HTR-8/SVneo (cell line): ENCODE data around the gene RAN.
"Not testable (repeated sequence)": the region's sequence is repeated elsewhere in the genome, so short reads cannot be mapped to it uniquely, and the experiment has no call there.

Experiments
- DNase-seq: peaks from one replicate; pipeline ENCODE4 v3.0.0; 2011; ENCODE audit warnings: low spot score, mixed read lengths; ENCODE audit not compliant: insufficient read length
- FAIRE-seq: peaks from 2 replicates; lab custom pipeline; 2011; peaks lifted over from hg19 to GRCh38; lab: Jason Lieb, UNC

The RAN gene

DNA sequence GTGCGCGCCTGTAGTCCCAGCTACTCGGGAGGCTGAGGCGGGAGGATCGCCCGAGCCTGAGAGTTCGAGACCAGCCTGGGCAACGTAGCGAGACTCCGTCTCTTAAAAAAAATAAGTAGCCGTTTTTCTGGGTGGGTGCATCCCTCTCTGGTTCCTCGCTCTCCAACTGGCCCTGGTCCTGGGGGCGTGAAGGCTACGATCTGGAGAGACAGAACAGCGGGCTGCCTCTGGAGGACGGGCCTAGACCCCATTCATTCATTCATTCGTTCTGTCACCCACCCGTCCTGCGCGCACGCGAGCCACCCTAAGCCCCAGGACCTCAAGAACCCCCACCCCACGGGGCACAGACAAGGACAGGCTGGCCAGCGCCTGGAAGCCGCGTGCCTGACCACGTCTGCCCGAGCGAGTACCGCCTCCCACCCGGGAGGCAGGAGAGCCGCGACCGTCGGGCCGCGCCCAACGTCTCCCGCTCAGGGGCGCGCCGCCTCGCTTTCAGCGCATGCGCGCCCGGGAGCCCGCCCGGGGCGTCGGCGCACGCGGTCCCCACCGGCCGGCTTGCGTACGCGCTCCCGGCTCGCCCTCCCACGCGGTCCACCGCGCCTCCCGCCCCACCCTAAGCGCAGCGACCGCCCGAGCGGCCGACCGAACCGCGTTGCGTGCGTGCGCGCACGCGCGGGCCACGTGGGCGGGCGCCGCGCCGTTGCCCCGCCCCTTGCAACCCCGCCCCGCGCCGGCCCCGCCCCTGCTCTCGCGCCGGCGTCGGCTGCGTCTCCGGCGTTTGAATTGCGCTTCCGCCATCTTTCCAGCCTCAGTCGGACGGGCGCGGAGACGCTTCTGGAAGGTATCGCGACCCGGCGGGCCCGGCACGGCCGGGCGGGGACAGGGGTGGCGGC is at the start of gene RAN:
Gene RAN, plus strand, starts transcription at position 781 of the 893 bp plus-strand sequence. CDS start 528 bp downstream, outside the sequence.
- FAIRE-seq, result peak; percentile 44
- peak; percentile 95 for DNase-seq

DNA sequence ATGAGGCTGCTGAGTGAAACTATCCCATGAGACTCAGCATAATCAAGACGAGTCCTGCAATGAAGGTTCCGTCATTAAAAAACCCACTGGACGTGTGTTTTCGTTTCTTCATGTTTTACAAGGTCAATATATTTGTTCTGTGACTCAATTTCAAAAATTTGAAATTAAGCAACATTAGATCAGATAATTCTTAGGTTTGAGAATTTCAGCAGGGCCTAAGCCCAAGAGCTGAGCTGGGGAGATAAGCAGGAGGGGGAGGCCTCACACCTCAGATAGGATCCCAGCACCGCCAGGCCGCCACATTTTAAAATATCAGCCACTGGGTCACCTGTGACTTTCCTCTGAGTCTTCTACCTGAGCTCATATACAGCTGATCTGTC is 46.1 kb upstream of the RAN start:
- DNase-seq (no peak), FAIRE-seq (no peak)

DNA sequence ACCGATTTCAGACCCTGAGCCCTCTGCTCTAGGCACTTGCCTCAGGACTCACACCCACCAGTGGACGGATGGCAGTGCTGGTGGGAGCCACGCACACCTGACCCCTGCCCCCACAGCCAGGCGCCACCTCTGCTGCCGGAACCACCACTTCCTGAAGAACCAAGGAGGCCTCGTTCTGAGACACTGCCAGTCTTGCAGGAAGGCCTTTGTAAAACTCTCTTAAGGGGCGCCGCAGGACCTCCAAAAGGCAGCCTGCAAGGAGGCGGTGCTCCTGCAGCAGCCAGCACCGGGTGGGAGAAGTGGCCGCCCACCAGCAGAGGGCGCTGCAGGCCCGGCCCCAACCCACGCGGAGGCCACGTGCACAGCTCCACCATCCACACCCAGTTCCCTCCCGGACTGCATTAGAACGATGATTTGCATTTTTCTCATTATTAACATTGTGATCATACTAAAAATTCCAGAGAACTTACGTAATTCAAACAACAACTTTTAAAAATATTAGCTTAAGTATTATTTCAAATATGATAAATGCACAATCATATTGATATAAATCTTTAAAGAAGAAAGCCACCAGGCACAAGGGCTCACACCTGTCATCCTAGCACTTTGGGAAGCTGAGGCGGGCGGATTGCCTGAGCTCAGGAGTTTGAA is 45.6 kb upstream of the RAN start:
- FAIRE-seq (no peak), DNase-seq (peak; percentile 58)

DNA sequence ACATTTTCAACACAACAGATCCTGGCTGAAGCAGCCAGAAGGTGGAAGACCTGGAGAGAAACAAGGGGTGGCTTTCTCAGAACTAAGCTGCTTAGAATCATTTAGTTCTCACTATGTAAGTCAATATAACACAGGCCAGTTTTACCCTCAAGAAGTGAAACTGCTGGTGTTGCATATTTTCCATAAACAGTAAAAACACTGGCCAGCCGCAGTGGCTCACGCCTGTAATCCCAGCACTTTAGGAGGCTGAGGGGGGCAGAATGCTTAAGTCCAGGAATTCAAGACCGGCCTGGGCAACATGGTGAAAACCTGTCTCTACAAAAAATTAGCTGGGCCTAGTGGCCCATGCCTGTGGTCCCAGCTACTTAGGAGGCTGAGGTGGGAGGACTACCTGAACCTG is 44.4 kb upstream of the RAN start:
- DNase-seq (no peak), FAIRE-seq (no peak)

DNA sequence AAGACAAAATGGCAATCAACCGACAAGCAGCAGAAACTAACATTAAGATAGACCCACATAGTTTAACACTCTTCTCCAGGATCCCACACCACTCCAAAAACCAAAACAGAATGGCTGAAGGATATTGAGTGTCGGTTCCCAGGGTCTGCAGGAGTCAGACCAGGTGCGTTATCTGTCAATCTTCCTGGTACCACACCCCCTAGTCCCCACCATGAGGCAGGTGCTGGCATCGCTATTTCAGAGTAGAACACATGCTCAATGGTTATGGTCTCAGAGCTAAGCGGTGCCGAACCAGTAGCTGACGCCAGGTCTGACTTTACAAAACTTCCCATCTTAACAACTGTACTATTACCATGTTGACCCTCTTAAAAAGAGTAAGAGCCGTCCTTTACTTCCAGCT is 43.0 kb upstream of the RAN start:
- DNase-seq, result no peak
- no peak for FAIRE-seq

DNA sequence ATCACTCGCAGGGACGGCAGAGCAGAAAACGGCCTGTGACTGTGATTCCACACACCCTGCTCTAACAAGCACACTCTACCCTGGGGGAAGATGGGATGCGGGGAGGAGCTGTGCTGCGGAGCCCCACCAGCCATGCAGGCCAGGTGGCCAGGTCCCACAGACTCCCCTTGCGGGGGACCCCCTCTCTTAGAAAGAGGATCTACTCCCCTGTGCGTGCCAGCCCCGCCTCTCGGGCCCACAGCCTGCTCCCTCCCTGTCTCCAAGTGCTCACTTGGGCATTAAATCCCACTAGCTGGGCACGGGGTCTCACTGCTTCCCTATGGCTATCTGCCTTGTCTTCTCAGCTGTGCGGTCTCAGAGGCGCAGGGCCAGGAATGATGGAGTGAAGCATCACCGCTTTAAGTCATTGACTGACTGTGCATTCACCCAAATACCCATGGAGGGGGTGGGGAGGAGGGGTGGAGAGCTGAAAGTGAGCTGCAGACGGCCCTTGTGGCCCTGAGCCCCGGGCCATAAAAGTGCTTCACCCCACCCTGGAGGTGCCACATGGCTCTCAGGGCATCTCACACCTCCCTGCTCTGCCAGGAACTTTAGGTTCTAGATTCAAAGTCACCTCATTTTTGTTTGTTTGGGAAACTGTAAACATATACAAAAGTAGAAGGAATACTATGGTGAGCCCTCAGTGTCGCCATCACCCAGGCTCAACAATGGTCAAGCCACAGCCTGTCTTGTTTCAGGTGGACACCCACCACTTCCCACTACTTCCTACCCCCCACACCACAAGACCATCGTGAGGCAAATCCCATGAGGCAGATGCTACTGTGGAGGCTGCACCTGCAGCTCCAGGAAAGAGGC is 42.2 kb upstream of the RAN start:
- FAIRE-seq, result no peak

DNA sequence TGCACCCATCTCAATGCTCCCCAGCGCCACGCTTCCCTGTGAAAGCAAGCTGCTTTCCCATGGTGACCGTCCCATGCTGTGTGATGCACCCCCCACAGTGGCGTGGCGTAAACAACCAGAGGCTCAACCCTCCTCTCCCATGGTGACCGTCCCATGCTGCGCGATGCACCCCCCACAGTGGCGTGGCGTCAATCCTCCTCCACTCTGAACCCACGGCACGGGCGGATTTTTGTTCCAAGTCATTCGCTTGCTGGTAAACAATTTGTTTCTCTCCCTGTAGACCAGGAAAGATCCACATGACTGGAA is 41.7 kb upstream of the RAN start:
- DNase-seq, result no peak
- FAIRE-seq, result no peak

More for the DNA sequence above, 42.2 kb upstream of the RAN start:
- no peak for DNase-seq

DNA sequence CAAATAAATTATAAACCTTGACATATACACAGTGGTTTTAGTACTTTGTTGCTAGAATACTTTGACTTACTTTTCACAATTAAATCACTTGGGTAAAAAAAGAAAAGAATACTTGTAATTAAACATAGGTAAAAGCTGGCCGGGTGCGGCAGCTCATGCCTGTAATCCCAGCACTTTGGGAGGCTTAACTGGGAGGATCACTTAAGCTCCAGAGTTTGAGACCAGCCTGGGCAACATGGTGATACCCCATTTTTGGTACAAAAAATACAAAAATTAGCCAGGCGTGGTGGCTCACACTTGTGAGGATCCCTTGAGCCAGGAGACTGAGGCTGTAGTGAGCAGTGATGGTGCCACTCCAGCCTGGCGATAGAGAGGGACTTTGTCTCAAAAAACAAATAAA is 40.6 kb upstream of the RAN start:
- DNase-seq, result no peak
- FAIRE-seq, result no peak

DNA sequence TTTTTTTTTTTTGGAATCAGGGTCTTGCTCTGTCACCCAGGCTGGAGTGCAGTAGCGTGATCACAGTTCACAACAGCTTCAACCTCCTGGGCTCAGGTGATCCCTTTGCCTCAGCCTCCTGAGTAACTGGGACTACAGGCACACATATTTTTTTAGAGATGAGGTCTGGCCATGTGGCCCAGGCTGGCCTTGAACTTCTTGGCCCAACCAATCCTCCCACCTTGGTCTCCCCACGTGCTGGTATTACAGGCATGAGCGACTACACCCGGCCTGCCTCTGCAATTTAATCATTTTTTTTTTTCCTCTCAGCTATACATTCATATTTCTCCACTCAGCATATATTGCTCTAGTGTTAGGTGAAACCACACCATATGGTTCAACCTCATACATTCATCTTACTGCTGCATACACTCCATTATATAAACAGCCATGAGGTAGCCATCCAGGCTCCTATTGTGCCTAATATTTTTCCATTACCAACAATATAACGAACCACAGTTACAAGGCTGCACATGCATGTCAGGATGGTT is 39.9 kb upstream of the RAN start:
- DNase-seq (no peak), FAIRE-seq (no peak)

DNA sequence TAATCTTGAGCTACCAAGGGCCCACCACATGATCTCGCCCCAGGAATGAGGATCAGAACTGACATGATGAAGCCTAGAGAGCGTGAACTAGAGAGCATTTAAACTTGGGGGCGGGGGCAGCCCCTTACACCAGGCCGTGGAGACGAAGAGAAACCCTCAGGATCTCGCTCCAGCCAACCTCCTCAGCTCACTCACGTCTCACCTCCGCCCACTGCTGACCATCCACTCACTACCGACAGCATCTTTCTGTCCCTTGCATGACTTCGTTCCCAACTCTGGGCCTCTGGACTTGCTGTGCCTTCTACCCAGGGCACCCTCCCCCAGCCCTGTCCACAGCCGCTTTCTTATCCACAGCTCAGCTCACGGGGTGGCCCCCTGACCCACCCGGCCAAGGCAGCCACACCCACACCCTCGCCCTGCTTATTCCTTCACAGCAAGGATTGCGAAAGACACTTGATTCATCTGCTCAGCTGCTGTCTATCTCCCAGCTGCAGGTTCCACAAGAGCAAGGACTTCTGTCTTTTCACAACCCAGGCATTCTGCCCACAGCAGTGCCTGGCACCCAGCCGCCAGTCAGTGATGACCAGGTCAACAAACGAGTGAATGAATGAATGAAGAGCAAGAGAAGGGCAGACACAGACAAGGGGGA is 39.2 kb upstream of the RAN start:
- no peak for FAIRE-seq

DNA sequence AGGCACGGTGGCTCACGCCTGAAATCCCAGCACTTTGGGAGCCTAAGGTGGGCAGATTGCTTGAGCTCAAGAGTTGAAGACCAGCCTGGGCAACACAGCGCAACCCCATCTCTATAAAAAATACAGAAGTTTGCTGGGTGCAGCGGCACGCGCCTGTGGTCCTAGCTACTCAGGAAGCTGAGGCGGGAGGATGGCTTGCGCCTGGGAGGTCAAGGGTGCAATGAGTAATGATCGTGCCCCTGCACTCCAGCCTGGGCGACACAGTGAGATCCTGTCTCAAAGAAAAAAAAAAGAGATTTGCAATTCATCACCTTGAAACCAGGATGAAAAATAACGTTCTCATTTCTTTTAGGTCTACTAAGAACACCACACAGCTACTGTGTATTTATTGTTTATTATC is 36.9 kb upstream of the RAN start:
- FAIRE-seq (no peak), DNase-seq (no peak)

More for the DNA sequence above, 39.2 kb upstream of the RAN start:
- peak; percentile 52 for DNase-seq

DNA sequence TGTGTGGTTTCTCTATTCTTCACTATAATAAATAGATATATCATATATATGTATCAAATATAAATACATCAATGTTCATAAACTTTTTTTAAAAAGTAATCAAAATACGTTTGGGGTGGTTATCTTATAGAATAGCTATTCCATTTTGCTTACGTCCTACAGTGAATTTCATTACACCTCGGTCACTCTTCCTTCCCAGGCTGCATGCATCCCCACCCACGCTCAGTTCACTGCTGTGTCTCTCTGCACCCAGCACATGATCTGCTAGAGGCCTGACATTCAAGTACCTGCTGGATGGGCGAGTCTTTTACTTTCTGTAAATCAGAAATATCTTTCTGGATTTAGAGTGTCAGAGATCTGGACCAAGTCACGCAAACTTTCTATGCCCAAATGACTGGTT is 36.4 kb upstream of the RAN start:
- FAIRE-seq (no peak), DNase-seq (no peak)

DNA sequence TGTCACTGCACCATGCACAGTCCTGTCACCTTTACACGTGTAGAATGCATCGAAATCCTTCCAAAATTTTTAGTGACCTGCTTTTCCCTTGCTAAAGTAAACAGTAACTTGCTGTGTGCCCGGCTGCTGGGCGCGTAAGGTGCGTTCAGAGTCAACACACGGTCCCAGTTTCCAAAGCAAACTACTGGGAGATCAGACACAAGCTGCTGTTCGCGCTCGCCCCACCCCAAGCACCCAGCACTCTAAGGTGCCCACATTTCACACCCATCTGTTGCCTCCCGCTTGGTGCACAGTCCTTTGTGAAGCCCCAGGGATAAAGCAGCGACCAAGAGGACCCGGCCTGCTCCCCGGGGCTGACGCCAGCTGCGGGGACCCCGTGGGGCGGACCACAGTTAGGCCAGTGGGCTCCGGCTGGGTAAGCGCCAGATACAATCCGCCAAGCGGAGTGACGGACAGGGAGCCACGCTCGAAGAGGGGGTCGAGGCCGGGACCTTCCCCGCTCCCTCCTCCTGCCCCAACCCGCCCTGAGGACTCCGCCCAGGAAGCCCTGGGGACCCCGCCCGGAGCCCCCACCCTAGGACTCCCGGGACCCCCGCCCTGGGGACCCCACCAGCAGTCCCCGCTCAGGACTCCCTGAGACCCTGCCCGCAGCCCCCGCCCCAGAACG is 33.4 kb upstream of the RAN start:
- FAIRE-seq, result no peak
- DNase-seq, result no peak

DNA sequence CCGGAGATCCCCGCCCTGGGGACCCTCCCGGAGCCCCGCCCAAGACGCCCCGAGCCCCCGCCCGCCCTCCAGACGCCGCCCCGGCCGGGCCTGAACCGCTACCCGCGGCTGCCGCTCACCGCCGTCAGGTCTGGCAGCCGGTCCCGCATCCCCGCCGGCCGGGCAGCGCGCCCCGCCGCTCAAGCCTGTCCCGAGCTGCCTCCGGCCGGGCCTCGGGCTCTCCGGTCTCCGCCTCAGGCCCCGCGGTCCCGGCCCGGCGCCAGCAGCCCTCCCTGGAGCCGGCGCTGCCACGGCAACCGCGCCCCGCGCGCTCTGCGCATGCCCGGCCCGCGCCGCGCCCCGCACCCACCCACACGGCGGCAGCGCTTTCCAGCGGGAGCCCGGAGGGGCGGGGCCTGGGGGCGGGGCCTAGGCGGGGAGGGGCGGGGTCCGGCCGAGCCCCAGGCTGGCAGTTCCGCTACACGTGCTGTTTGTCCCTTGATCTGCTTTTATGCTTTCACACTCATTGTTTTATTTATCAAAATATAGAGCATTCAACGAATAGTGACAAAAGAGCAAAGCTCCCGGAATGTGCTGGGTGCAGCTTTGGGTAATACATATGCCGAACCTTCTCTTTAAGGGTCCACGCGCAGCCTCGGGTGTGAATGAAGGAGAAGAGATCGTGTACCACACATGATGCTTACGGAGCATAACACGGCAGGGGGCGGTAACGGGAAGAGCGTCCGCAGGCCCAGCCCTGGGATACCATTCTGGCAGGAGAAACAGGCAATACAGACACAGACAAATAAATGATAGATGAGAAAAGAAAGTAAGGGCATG is 32.7 kb upstream of the RAN start, which contains the start of gene STX2:
Gene STX2, minus strand, starts transcription at position 300 of the 819 bp plus-strand sequence. Its CDS starts 151 bp downstream, at position 149.
- DNase-seq (peak; percentile 88), FAIRE-seq (no peak)

DNA sequence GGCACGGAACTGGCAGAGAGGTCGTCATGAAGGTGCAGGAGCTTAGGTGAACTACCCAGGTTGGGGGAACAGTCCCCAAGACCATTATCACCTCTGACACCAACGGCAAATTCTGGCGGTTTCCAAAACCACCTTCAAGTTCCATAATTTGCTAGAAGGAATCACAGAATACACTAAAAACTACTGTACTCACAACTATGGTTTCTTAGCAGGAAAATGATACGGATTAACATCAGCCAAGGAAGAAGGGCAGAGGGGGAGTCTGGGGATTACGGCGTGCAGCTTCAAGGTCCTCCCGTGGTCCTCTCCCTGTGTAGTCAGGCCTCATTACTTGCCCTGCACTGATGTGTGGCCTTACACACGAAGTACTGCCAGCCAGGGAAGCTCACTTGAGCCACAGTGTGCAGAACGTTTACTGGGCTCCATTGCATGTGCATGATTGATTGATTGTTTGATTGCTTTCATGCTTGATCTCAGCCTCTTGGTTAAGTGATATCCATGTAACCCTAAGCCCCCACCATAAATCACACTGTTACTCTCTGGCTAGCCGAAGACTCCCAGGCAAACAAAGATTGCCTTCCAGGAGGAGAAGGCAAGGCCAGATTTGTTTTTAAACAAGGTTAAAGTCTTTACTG is 32.0 kb upstream of the RAN start:
- DNase-seq, result no peak
- no peak for FAIRE-seq

DNA sequence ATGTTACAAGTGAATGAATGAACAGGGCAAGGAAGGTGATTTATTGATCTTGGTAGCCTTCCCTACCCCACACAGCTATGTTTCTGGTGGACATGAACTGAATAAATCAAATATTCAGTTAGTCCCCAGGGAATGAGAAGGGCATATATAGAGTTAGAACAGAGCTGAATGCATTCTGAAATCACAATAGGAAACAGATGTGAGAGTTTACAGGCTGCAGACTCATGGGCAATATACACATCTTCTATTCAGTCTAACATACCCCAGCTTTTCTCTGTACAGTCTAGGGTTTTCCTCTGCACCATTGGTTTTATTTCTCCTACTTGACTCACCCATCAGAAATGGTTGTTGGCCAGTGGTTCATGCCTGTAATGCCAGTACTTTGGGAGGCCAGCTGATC is 25.5 kb upstream of the RAN start:
- FAIRE-seq, result no peak
- DNase-seq, result no peak

DNA sequence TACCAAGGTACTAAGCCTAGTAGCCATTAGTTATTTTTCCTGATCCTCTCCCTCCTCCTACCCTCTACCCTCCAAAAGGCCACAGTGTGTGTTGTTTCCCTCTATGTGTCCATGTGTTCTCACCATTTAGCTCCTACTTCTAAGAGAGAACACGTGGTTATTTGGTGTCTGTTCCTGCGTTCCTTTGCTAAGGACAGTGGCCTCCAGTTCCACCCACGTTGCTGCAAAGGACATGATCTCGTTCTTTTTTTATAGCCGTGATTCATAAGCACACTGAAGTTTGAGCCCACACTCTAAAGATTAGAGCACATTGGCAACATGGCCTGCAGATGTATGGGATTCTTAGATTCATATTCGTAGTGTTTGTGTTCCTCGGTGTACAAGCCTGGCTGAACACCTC is 24.8 kb upstream of the RAN start:
- DNase-seq, result no peak
- FAIRE-seq, result no peak

DNA sequence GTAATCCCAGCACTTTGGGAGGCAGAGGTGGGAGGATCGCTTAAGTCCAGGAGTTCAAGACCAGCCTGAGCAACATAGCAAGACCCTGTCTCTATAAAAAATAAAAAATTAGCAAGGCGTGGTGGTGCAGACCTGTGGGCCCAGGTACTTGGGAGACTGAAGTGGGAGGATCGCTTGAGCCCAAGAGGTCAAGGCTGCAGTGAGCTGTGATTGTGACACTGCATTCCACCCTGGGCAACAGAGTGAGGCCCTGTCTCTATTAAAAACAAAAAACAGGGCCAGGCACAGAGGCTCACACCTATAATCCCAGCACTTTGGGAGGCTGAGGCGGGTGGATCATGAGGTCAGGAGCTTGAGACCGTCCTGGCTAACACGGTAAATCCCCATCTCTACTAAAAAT is 23.8 kb upstream of the RAN start:
- not testable (repeated sequence) for DNase-seq, FAIRE-seq
